Measurements from ENCODE around the gene CDC20. TPM values are rescaled to one million over a fixed set of nuclear protein-coding genes. Genes with fewer than 3 reads are reported as not detected.

The CDC20 gene
- total RNA-seq, 1 donor from 2014 or later, result 14.5 TPM

GRCh38 chr1:43316738-43317520 is 41.9 kb upstream of the CDC20 start:
- Mint-ChIP-seq H3K4me1 (ENCODE audit: low read depth) (no peaks in the 10 kb centered on the region), H3K27me3 (ENCODE audit: low read depth) (no peaks in the 10 kb centered on the region), H3K9me3 (ENCODE audit: low read depth) (no peaks in the 10 kb centered on the region), H3K36me3 (ENCODE audit: low read depth) (no peaks in the 10 kb centered on the region), H3K4me3 (ENCODE audit: unreplicated experiment) (no peak overlapping the region), H3K27ac (ENCODE audit: unreplicated experiment) (no peak overlapping the region)
- DNase-seq (ENCODE audit: low spot score), result peak; percentile 39
- peak; percentile 34 for TF ChIP-seq CTCF (IDR thresholded peaks at IDR 0.05)

GRCh38 chr1:43317817-43318471 is 40.8 kb upstream of the CDC20 start:
- no peaks in the 10 kb centered on the region for H3K27me3 Mint-ChIP-seq (ENCODE audit: low read depth)
- no peaks in the 10 kb centered on the region for H3K36me3 Mint-ChIP-seq (ENCODE audit: low read depth)
- DNase-seq (ENCODE audit: low spot score), result peak; percentile 66
- no peaks in the 10 kb centered on the region for H3K4me1 Mint-ChIP-seq (ENCODE audit: low read depth)
- no peak for TF ChIP-seq CTCF (IDR thresholded peaks at IDR 0.05)
- H3K4me3 Mint-ChIP-seq (ENCODE audit: unreplicated experiment), result no peak overlapping the region
- H3K27ac Mint-ChIP-seq (ENCODE audit: unreplicated experiment), result no peak overlapping the region
- no peaks in the 10 kb centered on the region for H3K9me3 Mint-ChIP-seq (ENCODE audit: low read depth)

GRCh38 chr1:43318831-43319230 is 40.0 kb upstream of the CDC20 start:
- Mint-ChIP-seq H3K36me3 (ENCODE audit: low read depth) (no peaks in the 10 kb centered on the region), H3K27ac (ENCODE audit: unreplicated experiment) (no peak overlapping the region), H3K9me3 (ENCODE audit: low read depth) (no peaks in the 10 kb centered on the region), H3K4me3 (ENCODE audit: unreplicated experiment) (no peak overlapping the region), H3K4me1 (ENCODE audit: low read depth) (no peaks in the 10 kb centered on the region), H3K27me3 (ENCODE audit: low read depth) (no peaks in the 10 kb centered on the region)
- DNase-seq (ENCODE audit: low spot score), result no peak
- no peak for TF ChIP-seq CTCF (IDR thresholded peaks at IDR 0.05)

GRCh38 chr1:43319288-43319687 is 39.5 kb upstream of the CDC20 start:
- no peaks in the 10 kb centered on the region for H3K27me3 Mint-ChIP-seq (ENCODE audit: low read depth)
- no peak for DNase-seq (ENCODE audit: low spot score)
- H3K4me3 Mint-ChIP-seq (ENCODE audit: unreplicated experiment), result no peak overlapping the region
- no peaks in the 10 kb centered on the region for H3K36me3 Mint-ChIP-seq (ENCODE audit: low read depth)
- no peak for TF ChIP-seq CTCF (IDR thresholded peaks at IDR 0.05)
- no peaks in the 10 kb centered on the region for H3K4me1 Mint-ChIP-seq (ENCODE audit: low read depth)
- H3K27ac Mint-ChIP-seq (ENCODE audit: unreplicated experiment), result no peak overlapping the region
- H3K9me3 Mint-ChIP-seq (ENCODE audit: low read depth), result peaks cover 2% of the 10 kb centered on the region

- H3K27me3 Mint-ChIP-seq (ENCODE audit: low read depth), result no peaks in the 10 kb centered on the region
- no peak for TF ChIP-seq CTCF (IDR thresholded peaks at IDR 0.05)
- H3K9me3 Mint-ChIP-seq (ENCODE audit: low read depth), result peaks cover 6% of the 10 kb centered on the region
- no peak overlapping the region for H3K27ac Mint-ChIP-seq (ENCODE audit: unreplicated experiment)
- no peaks in the 10 kb centered on the region for H3K4me1 Mint-ChIP-seq (ENCODE audit: low read depth)
- no peaks in the 10 kb centered on the region for H3K36me3 Mint-ChIP-seq (ENCODE audit: low read depth)
- no peak for DNase-seq (ENCODE audit: low spot score)
- no peak overlapping the region for H3K4me3 Mint-ChIP-seq (ENCODE audit: unreplicated experiment)
Observed at GRCh38 chr1:43319766-43320165, 39.0 kb upstream of the CDC20 start.
